Fibroblast of lung (primary cell): ENCODE data around the gene XNDC1N. TPM values are rescaled to one million over a fixed set of nuclear protein-coding genes. Genes with fewer than 3 reads are reported as not detected.
"Not testable (repeated sequence)": the region's sequence is repeated elsewhere in the genome, so short reads cannot be mapped to it uniquely, and the experiment has no call there.

Experiments used
- DNase-seq, 2 donors: peaks; one replicate each; pipeline versions ENCODE4 v3.0.0 to v3.0.0-alpha.2; 2010; ENCODE audit warnings: low read depth in 2 of 2
- H2AFZ ChIP-seq: 2 replicates; pipeline ENCODE4 v1.5.1; 2012; ENCODE audit warnings: low read length, control low read depth, inconsistent platforms
- H3K27ac ChIP-seq: 2 replicates; pipeline ENCODE4 v1.5.1; 2011; ENCODE audit warnings: low read length, control low read depth; ENCODE audit not compliant: insufficient read depth
- H3K27me3 ChIP-seq: 2 replicates; pipeline ENCODE4 v1.5.1; 2011; ENCODE audit warnings: mild to moderate bottlenecking, low read length; ENCODE audit not compliant: control insufficient read depth, insufficient read depth
- H3K36me3 ChIP-seq: 2 replicates; pipeline ENCODE4 v1.5.1; 2011; ENCODE audit warnings: low read length; ENCODE audit not compliant: control insufficient read depth, insufficient read depth
- H3K4me1 ChIP-seq: 2 replicates; pipeline ENCODE4 v1.5.1; 2011; ENCODE audit warnings: low read length; ENCODE audit not compliant: control insufficient read depth, insufficient read depth; ENCODE audit errors: extremely low read depth
- H3K4me2 ChIP-seq: 2 replicates; pipeline ENCODE4 v1.5.1; 2011; ENCODE audit warnings: low read length, control low read depth; ENCODE audit not compliant: insufficient read depth; ENCODE audit errors: extremely low read depth
- H3K4me3 ChIP-seq, 4 experiments: fragments of 200-600 bp in 1 of 4; sonication (generic) in 1 of 4; replicated peaks in 1 of 4; 2 replicates each; pipeline ENCODE4 v1.5.1; 2011 to 2016; ENCODE audit warnings: low read length in 4 of 4, low read depth in 3 of 4, mild to moderate bottlenecking in 3 of 4, control low read depth in 2 of 4, inconsistent platforms in 1 of 4, mixed read lengths in 1 of 4; ENCODE audit not compliant: insufficient read depth in 1 of 4; ENCODE audit errors: control extremely low read depth in 1 of 4
- H3K79me2 ChIP-seq: 2 replicates; pipeline ENCODE4 v1.5.1; 2012; ENCODE audit warnings: mild to moderate bottlenecking, low read length, inconsistent platforms; ENCODE audit not compliant: control insufficient read depth, insufficient read depth
- H3K9ac ChIP-seq: 2 replicates; pipeline ENCODE4 v1.5.1; 2011; ENCODE audit warnings: mild to moderate bottlenecking, low read length, control low read depth; ENCODE audit not compliant: insufficient read depth
- H3K9me3 ChIP-seq: 2 replicates; pipeline ENCODE4 v1.5.1; 2012; ENCODE audit warnings: low read depth, low read length; ENCODE audit not compliant: control insufficient read depth, insufficient read depth
- H4K20me1 ChIP-seq: 2 replicates; pipeline ENCODE4 v1.5.1; 2011; ENCODE audit warnings: low read length; ENCODE audit not compliant: control insufficient read depth, insufficient read depth; ENCODE audit errors: extremely low read depth
- polyA plus RNA-seq, 2 donors: library from polyadenylated mRNA; depleted of rRNA in 1 of 2; stranded (reverse) in 1 of 2; unstranded in 1 of 2; fragments of >200 nt; gene quantifications; 2 replicates each; pipeline ENCODE4 v1.2.1, GENCODE V29; 2011 to 2012; ENCODE audit warnings: missing spikeins in 1 of 2
- total RNA-seq: library from RNA; depleted of rRNA; stranded (reverse); fragments of >200 nt; gene quantifications from 2 replicates; pipeline ENCODE4 v1.2.1, GENCODE V29; 2014

The XNDC1N gene
- total and polyA plus RNA-seq, 2 donors (not counting 1 experiment from before 2014, with no cell fraction given), result 3.5 to 5.1 TPM

GRCh38 chr11:71885806-71886205 is 42.6 kb downstream of the XNDC1N start:
- H3K4me2 ChIP-seq, H3K79me2 ChIP-seq, H3K4me1 ChIP-seq, H3K36me3 ChIP-seq, H4K20me1 ChIP-seq, H3K9me3 ChIP-seq, DNase-seq, H3K4me3 ChIP-seq, H3K27me3 ChIP-seq, H2AFZ ChIP-seq, H3K27ac ChIP-seq, H3K9ac ChIP-seq: not testable (repeated sequence)

Other genes starting within 250 kb of the XNDC1N start
- gene DEFB108B, start 95.4 kb downstream of the XNDC1N start, total RNA-seq, result not detected in 2 replicates
- gene DEFB108B, start 95.4 kb downstream of the XNDC1N start, polyA plus RNA-seq, result not detected in 2 replicates
- not detected in 2 replicates for gene DEFB131B, start 50.1 kb downstream of the XNDC1N start, total RNA-seq
- not detected in 2 replicates for gene DEFB131B, start 50.1 kb downstream of the XNDC1N start, polyA plus RNA-seq
- 23.1 and 29.6 TPM in 2 replicates for gene RNF121, start 452 bp upstream of the XNDC1N start, total RNA-seq
- gene RNF121, start 452 bp upstream of the XNDC1N start, polyA plus RNA-seq, result 48.6 and 48.9 TPM in 2 replicates
- gene IL18BP, start 70.3 kb upstream of the XNDC1N start, total RNA-seq, result 1.5 and 2.5 TPM in 2 replicates
- gene IL18BP, start 70.3 kb upstream of the XNDC1N start, polyA plus RNA-seq, result 2.5 and 5.3 TPM in 2 replicates
- gene NUMA1, start 151.9 kb upstream of the XNDC1N start, total RNA-seq, result 190 and 247 TPM in 2 replicates
- gene NUMA1, start 151.9 kb upstream of the XNDC1N start, polyA plus RNA-seq, result 59.0 and 61.6 TPM in 2 replicates
- gene LRRC51, start 152.3 kb upstream of the XNDC1N start, total RNA-seq, result 5.0 and 5.4 TPM in 2 replicates
- gene LRRC51, start 152.3 kb upstream of the XNDC1N start, polyA plus RNA-seq, result 6.9 and 8.9 TPM in 2 replicates
- 80.9 and 90.3 TPM in 2 replicates for gene LAMTOR1, start 174.7 kb upstream of the XNDC1N start, total RNA-seq
- gene LAMTOR1, start 174.7 kb upstream of the XNDC1N start, polyA plus RNA-seq, result 137 and 183 TPM in 2 replicates
- gene TOMT, start 177.3 kb upstream of the XNDC1N start, total RNA-seq, result not detected in 2 replicates
- gene TOMT, start 177.3 kb upstream of the XNDC1N start, polyA plus RNA-seq, result not detected in 2 replicates
- 20.8 and 24.8 TPM in 2 replicates for gene ANAPC15, start 184.1 kb upstream of the XNDC1N start, total RNA-seq
- gene ANAPC15, start 184.1 kb upstream of the XNDC1N start, polyA plus RNA-seq, result 97.2 and 174 TPM in 2 replicates
- 0.26 and 0.99 TPM in 2 replicates for gene FOLR3, start 207.1 kb upstream of the XNDC1N start, total RNA-seq
- 1.4 TPM in 2 replicates for gene FOLR3, start 207.1 kb upstream of the XNDC1N start, polyA plus RNA-seq